ENCODE measurements around the gene DNM2.

- no peak for TF ChIP-seq SUZ12 (IDR thresholded peaks at IDR 0.05; ENCODE audit: extremely low read depth, insufficient read depth, insufficient read length)
- no peak for TF ChIP-seq ZNF274 (IDR thresholded peaks at IDR 0.05; ENCODE audit: low read depth, low read length)
Observed at GRCh38 chr19:10874024-10874423, 156.1 kb downstream of the DNM2 start.
